ENCODE results near the gene ASAH2B.

The ASAH2B gene

GRCh38 chr10:50807851-50808776, 68.4 kb downstream of the ASAH2B start:
- TF ChIP-seq CTCF (conservative IDR thresholded peaks at IDR 0.05; ENCODE audit: low read length) = no peak
- no peak overlapping the region for H3K4me3 ChIP-seq (ENCODE audit: low read length)
- DNase-seq (ENCODE audit: low read depth) = peak; percentile 76
